Neural cell (in vitro differentiated cells): ENCODE data around the gene MAPK8IP3. TPM values are rescaled to one million over a fixed set of nuclear protein-coding genes. Genes with fewer than 3 reads are reported as not detected.

Source experiments
- H2AFZ ChIP-seq: fragments of 200-600, 300-800 bp; sonication (generic), shearing (Covaris generic); 2 replicates; pipeline ENCODE4 v1.6.0; 2014; ENCODE audit warnings: low read depth, mild to moderate bottlenecking, antibody characterized with exemption, low read length, moderate library complexity
- H3F3A ChIP-seq: fragments of 200-600 bp; shearing (Covaris generic); 2 replicates; pipeline ENCODE4 v1.6.1; 2016; ENCODE audit warnings: mild to moderate bottlenecking, moderate library complexity, mixed read lengths, antibody characterized with exemption, low read length; ENCODE audit not compliant: insufficient read depth, poor library complexity, severe bottlenecking
- H3K27ac ChIP-seq: fragments of 200-600, 300-800 bp; sonication (generic), shearing (Covaris generic); 2 replicates; pipeline ENCODE4 v1.5.1; 2014; ENCODE audit warnings: mild to moderate bottlenecking, low read length, moderate library complexity
- H3K27me3 ChIP-seq: fragments of 300-800, 200-600 bp; sonication (generic), shearing (Covaris generic); 2 replicates; pipeline ENCODE4 v1.6.0; 2014; ENCODE audit warnings: mild to moderate bottlenecking, low read depth, low read length, moderate library complexity; ENCODE audit not compliant: insufficient read depth
- H3K36me3 ChIP-seq: fragments of 300-800, 200-600 bp; sonication (generic), shearing (Covaris generic); 2 replicates; pipeline ENCODE4 v1.5.1; 2014; ENCODE audit warnings: mild to moderate bottlenecking, antibody characterized with exemption, low read length, moderate library complexity; ENCODE audit not compliant: insufficient read depth
- H3K4me2 ChIP-seq: fragments of 300-800, 200-600 bp; sonication (generic), shearing (Covaris generic); 2 replicates; pipeline ENCODE4 v1.6.0; 2014; ENCODE audit warnings: mild to moderate bottlenecking, low read length
- H3K4me3 ChIP-seq: fragments of 300-800, 200-600 bp; sonication (generic), shearing (Covaris generic); 2 replicates; pipeline ENCODE4 v1.5.1; 2014; ENCODE audit warnings: mild to moderate bottlenecking, low read length, moderate library complexity
- H3K79me2 ChIP-seq: fragments of 200-600 bp; shearing (Covaris generic); replicated peaks from 2 replicates; pipeline ENCODE4 v1.6.0; 2014; ENCODE audit warnings: mild to moderate bottlenecking, low read length, moderate library complexity; ENCODE audit not compliant: insufficient read depth
- H3K9ac ChIP-seq: fragments of 300-800, 200-600 bp; sonication (generic), shearing (Covaris generic); 2 replicates; pipeline ENCODE4 v1.6.1; 2016; ENCODE audit warnings: mild to moderate bottlenecking, low read length, mixed read lengths
- H3K9me2 ChIP-seq: fragments of 200-600 bp; shearing (Covaris generic); 2 replicates; pipeline ENCODE4 v1.6.1; 2016; ENCODE audit warnings: mild to moderate bottlenecking, low read length, mixed read lengths; ENCODE audit not compliant: insufficient read depth
- H3K9me3 ChIP-seq: fragments of 200-600, 300-800 bp; sonication (generic), shearing (Covaris generic); 2 replicates; pipeline ENCODE4 v1.6.1; 2016; ENCODE audit warnings: mild to moderate bottlenecking, mixed run types, low read length, moderate library complexity, mixed read lengths
- H4K20me1 ChIP-seq: fragments of 200-600 bp; shearing (Covaris generic); 2 replicates; pipeline ENCODE4 v1.6.1; 2016; ENCODE audit warnings: mild to moderate bottlenecking, mixed run types; ENCODE audit not compliant: insufficient read depth
- CTCF ChIP-seq: fragments of 450-650 bp; IDR thresholded peaks from 2 replicates; pipeline ENCODE4 v1.5.1; 2014; ENCODE audit warnings: antibody characterized with exemption, mild to moderate bottlenecking, moderate library complexity; ENCODE audit not compliant: poor library complexity, severe bottlenecking
- EP300 ChIP-seq: fragments of 450-650 bp; conservative IDR thresholded peaks from 2 replicates; pipeline ENCODE4 v1.6.1; 2014; ENCODE audit warnings: antibody characterized with exemption, mild to moderate bottlenecking, moderate library complexity; ENCODE audit not compliant: poor library complexity, severe bottlenecking
- EZH2 ChIP-seq: fragments of 200-600, 300-800 bp; shearing (Covaris generic), sonication (generic); IDR thresholded peaks from 2 replicates; pipeline ENCODE4 v1.6.1; 2014; ENCODE audit warnings: antibody characterized with exemption, low read length, borderline replicate concordance, mild to moderate bottlenecking; ENCODE audit not compliant: insufficient read depth, poor library complexity, severe bottlenecking
- MXI1 ChIP-seq: fragments of 450-650 bp; conservative IDR thresholded peaks from 2 replicates; pipeline ENCODE4 v1.6.1; 2014; ENCODE audit warnings: antibody characterized with exemption, mild to moderate bottlenecking; ENCODE audit not compliant: poor library complexity, severe bottlenecking
- POLR2AphosphoS5 ChIP-seq: IDR thresholded peaks from 2 replicates; pipeline ENCODE4 v1.6.1; 2012
- RAD21 ChIP-seq: fragments of 450-650 bp; conservative IDR thresholded peaks from 2 replicates; pipeline ENCODE4 v1.6.1; 2014; ENCODE audit warnings: antibody characterized with exemption, mild to moderate bottlenecking, moderate library complexity
- REST ChIP-seq: IDR thresholded peaks from 2 replicates; pipeline ENCODE4 v1.6.1; 2012; ENCODE audit warnings: borderline replicate concordance
- SMC3 ChIP-seq: fragments of 450-650 bp; conservative IDR thresholded peaks from 2 replicates; pipeline ENCODE4 v1.6.1; 2014; ENCODE audit warnings: antibody characterized with exemption, mild to moderate bottlenecking, moderate library complexity; ENCODE audit not compliant: poor library complexity
- TAF1 ChIP-seq: IDR thresholded peaks from 2 replicates; pipeline ENCODE4 v1.6.1; 2012; ENCODE audit warnings: low read depth
- polyA plus RNA-seq: library from polyadenylated mRNA; depleted of rRNA; stranded (reverse); fragments of >200 nt; gene quantifications from 2 replicates; pipeline ENCODE4 v1.2.3, GENCODE V29; 2014

MAPK8IP3 gene
- polyA plus RNA-seq, 1 donor from 2014 or later = 51.0 TPM

- H3K9ac ChIP-seq = no peak overlapping the region
- no peaks in the 10 kb centered on the region for H3K27me3 ChIP-seq
- H3K36me3 ChIP-seq = no peaks in the 10 kb centered on the region
- H3K4me2 ChIP-seq = no peak overlapping the region
- H3K79me2 ChIP-seq = no peaks in the 10 kb centered on the region
- H3K9me2 ChIP-seq = no peaks in the 10 kb centered on the region
- no peak overlapping the region for H3K4me3 ChIP-seq
- TF ChIP-seq RAD21 (peak; percentile 38), TAF1 (no peak), CTCF (peak; percentile 57)
- H3K9me3 ChIP-seq = no peaks in the 10 kb centered on the region
- H2AFZ ChIP-seq = no peak overlapping the region
- H4K20me1 ChIP-seq = no peaks in the 10 kb centered on the region
- no peak overlapping the region for H3K27ac ChIP-seq
- no peaks in the 10 kb centered on the region for H3F3A ChIP-seq
Measured at GRCh38 chr16:1763521-1764511, 57.8 kb downstream of the MAPK8IP3 start.

- Histone ChIP-seq H3K9me2 (no peaks in the 10 kb centered on the region), H3K9ac (no peak overlapping the region), H3K4me3 (no peak overlapping the region), H3K27ac (no peak overlapping the region), H3F3A (no peaks in the 10 kb centered on the region), H3K36me3 (no peaks in the 10 kb centered on the region), H4K20me1 (no peaks in the 10 kb centered on the region), H3K27me3 (no peaks in the 10 kb centered on the region), H3K79me2 (no peaks in the 10 kb centered on the region), H3K4me2 (no peak overlapping the region), H3K9me3 (no peaks in the 10 kb centered on the region), H2AFZ (no peak overlapping the region)
- TF ChIP-seq EZH2 (no peak), TAF1 (no peak), MXI1 (no peak), POLR2AphosphoS5 (no peak), EP300 (no peak), SMC3 (no peak), RAD21 (no peak), REST (no peak), CTCF (no peak)
Measured at GRCh38 chr16:1764971-1765370, 59.0 kb downstream of the MAPK8IP3 start.
